ENCODE data around the gene CCDC146. TPM values are rescaled to one million over a fixed set of nuclear protein-coding genes. Genes with fewer than 3 reads are reported as not detected.
A peak's percentile ranks its signal among the peaks of the same experiment; 100 is the strongest.
"Not testable (repeated sequence)": the region's sequence is repeated elsewhere in the genome, so short reads cannot be mapped to it uniquely, and the experiment has no call there.

CCDC146 gene
- total RNA-seq, result 11.0 TPM
- long read RNA-seq, partial matches to known transcripts, result 0 of 1 reads
- long read RNA-seq, other reads (novel, unspliced or antisense), result 1 of 1 reads

- intact Hi-C loops (cut with DNase I), result loop anchor here (5.0 kb wide), 2 partner anchors 125 to 205 kb away; no protein-coding TSS in a partner anchor
- ATAC-seq, result peak; percentile 99
- DNase-seq (ENCODE audit: missing footprints), result peak; percentile 99
Observed at GRCh38 chr7:77121860-77122681, at the start of gene CCDC146. TSS of gene CCDC146 (plus strand) at chr7:77122615. CDS start at chr7:77167669, 45,054 bp downstream.

GRCh38 chr7:77074786-77075396 is 47.5 kb upstream of the CCDC146 start:
- ATAC-seq; intact Hi-C loops (cut with DNase I); DNase-seq (ENCODE audit: missing footprints): not testable (repeated sequence)

GRCh38 chr7:77077060-77077459 is 45.4 kb upstream of the CCDC146 start:
- intact Hi-C loops (cut with DNase I); DNase-seq (ENCODE audit: missing footprints); ATAC-seq: not testable (repeated sequence)

- intact Hi-C loops (cut with DNase I); DNase-seq (ENCODE audit: missing footprints): not testable (repeated sequence)
- ATAC-seq, result peak; percentile 93
Observed at GRCh38 chr7:77079112-77079511, 43.3 kb upstream of the CCDC146 start.

GRCh38 chr7:77079624-77080023 is 42.8 kb upstream of the CCDC146 start:
- DNase-seq (ENCODE audit: missing footprints); intact Hi-C loops (cut with DNase I); ATAC-seq: not testable (repeated sequence)

GRCh38 chr7:77080236-77080635 is 42.2 kb upstream of the CCDC146 start:
- ATAC-seq; intact Hi-C loops (cut with DNase I); DNase-seq (ENCODE audit: missing footprints): not testable (repeated sequence)

- ATAC-seq; intact Hi-C loops (cut with DNase I); DNase-seq (ENCODE audit: missing footprints): not testable (repeated sequence)
Observed at GRCh38 chr7:77082192-77082591, 40.2 kb upstream of the CCDC146 start.

GRCh38 chr7:77092301-77092700 is 30.1 kb upstream of the CCDC146 start:
- ATAC-seq; intact Hi-C loops (cut with DNase I); DNase-seq (ENCODE audit: missing footprints): not testable (repeated sequence)

- intact Hi-C loops (cut with DNase I); DNase-seq (ENCODE audit: missing footprints); ATAC-seq: not testable (repeated sequence)
Observed at GRCh38 chr7:77100501-77100900, 21.9 kb upstream of the CCDC146 start.

GRCh38 chr7:77101187-77101586 is 21.2 kb upstream of the CCDC146 start:
- ATAC-seq; DNase-seq (ENCODE audit: missing footprints); intact Hi-C loops (cut with DNase I): not testable (repeated sequence)

GRCh38 chr7:77102671-77103070 is 19.7 kb upstream of the CCDC146 start:
- DNase-seq (ENCODE audit: missing footprints); ATAC-seq; intact Hi-C loops (cut with DNase I): not testable (repeated sequence)

GRCh38 chr7:77105904-77106303 is 16.5 kb upstream of the CCDC146 start:
- ATAC-seq; intact Hi-C loops (cut with DNase I); DNase-seq (ENCODE audit: missing footprints): not testable (repeated sequence)

- intact Hi-C loops (cut with DNase I); DNase-seq (ENCODE audit: missing footprints); ATAC-seq: not testable (repeated sequence)
Observed at GRCh38 chr7:77107659-77108058, 14.8 kb upstream of the CCDC146 start.

- DNase-seq (ENCODE audit: missing footprints); ATAC-seq; intact Hi-C loops (cut with DNase I): not testable (repeated sequence)
Observed at GRCh38 chr7:77108362-77108761, 14.1 kb upstream of the CCDC146 start.

GRCh38 chr7:77112719-77113306 is 9.6 kb upstream of the CCDC146 start:
- ATAC-seq; intact Hi-C loops (cut with DNase I): not testable (repeated sequence)

GRCh38 chr7:77125486-77125885 is 3.1 kb downstream of the CCDC146 start:
- DNase-seq (ENCODE audit: missing footprints); ATAC-seq; intact Hi-C loops (cut with DNase I): not testable (repeated sequence)

More at GRCh38 chr7:77112719-77113306, 9.6 kb upstream of the CCDC146 start:
- DNase-seq (ENCODE audit: missing footprints), result not testable (repeated sequence)

- intact Hi-C loops (cut with DNase I); ATAC-seq: not testable (repeated sequence)
- peak; percentile 39 for DNase-seq (ENCODE audit: missing footprints)
Observed at GRCh38 chr7:77127009-77127408, 4.6 kb downstream of the CCDC146 start.

GRCh38 chr7:77128582-77129410 is 6.4 kb downstream of the CCDC146 start:
- intact Hi-C loops (cut with DNase I); DNase-seq (ENCODE audit: missing footprints): not testable (repeated sequence)
- peak; percentile 76 for ATAC-seq
